22Rv1 (cell line): Measurements from ENCODE around the gene ASTN2.

Source experiments
- CTCF ChIP-seq: fragments of 450-650 bp; IDR thresholded peaks from 2 replicates; pipeline ENCODE4 v1.5.1; 2017; ENCODE audit warnings: mild to moderate bottlenecking
- ZFX ChIP-seq: fragments of 450-650 bp; IDR thresholded peaks from 2 replicates; pipeline ENCODE4 v1.6.1; 2017; ENCODE audit warnings: antibody characterized with exemption, borderline replicate concordance

GRCh38 chr9:116689486-116690032 is 725.3 kb downstream of the ASTN2 start:
- TF ChIP-seq CTCF (no peak), ZFX (no peak)
